WI38 (cell line): ENCODE results near the gene SHBG.

ENCODE experiments used
- H3K4me3 ChIP-seq: 2 replicates; pipeline ENCODE4 v1.5.1; 2011; ENCODE audit warnings: low read depth, mild to moderate bottlenecking, control low read depth, low read length
- CTCF ChIP-seq: IDR thresholded peaks from 2 replicates; pipeline ENCODE4 v1.5.1; 2012; ENCODE audit warnings: low read depth, mild to moderate bottlenecking, control low read depth, low read length

The SHBG gene

DNA sequence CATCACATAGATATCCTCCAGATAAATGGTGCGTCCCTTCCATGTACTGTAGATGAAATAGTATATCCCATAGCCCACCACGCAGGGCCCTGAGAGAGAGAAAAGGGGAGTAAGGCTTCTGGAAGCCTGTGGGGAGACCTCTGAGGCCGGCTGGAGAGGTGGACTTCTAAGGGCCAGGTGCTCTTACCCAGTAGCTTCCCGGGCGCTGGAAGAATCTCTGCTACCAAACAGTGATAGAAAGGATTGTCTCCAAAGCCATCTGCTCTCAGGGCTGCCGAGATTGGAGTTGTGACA, 3.0 kb upstream of the SHBG start:
- no peak for TF ChIP-seq CTCF
- H3K4me3 ChIP-seq = peak overlapping the region; percentile 86

DNA sequence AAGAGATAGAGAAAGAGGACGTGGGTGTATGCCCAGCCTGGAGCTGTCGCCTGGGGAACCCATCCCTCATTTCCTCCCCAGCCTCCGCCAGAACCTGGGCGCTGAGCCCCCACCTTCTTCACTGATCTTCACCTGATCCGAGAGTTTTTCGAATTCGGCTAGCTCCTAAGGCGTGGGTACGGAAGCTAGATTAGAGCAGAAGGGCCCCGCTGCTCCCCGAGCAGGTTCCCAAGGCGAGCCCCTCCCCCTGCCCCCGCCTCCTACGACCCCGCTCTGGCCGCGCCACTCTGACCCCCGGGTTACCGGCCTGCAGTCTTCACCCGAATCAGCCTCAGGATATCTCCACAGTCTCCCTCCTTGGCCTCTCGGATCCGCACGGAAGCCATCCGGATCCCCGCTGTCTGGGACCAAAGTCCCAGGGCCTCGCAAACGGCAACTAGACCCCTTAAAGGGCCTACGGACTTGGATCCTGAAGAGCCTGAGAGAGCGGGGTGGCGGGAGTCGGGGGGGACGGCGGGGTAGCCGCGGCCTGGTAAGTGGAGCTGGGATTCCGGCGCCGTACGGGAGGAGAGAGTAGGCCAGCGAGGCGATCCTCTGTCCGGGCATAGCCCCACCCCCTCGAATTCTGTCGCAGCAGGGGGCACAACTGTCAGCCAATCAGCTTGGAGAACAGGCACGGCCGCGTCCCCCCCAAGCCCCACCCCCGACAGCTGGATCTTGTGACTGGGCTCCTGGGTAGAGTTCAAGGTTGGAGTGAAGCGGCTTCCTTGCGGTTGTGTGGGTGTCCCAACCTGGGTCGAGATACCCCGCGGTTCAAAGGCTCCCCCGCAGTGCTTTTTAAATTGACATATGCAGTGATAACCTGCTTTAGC, 2.4 kb upstream of the SHBG start, which contains the start of gene SAT2:
Gene SAT2, minus strand, starts transcription at position 572 of the 872 bp plus-strand sequence. Its CDS starts 186 bp downstream, at position 386.
- H3K4me3 ChIP-seq = peak within 1 kb of the TSS; percentile 86
- TF ChIP-seq CTCF = no peak

- no peak for TF ChIP-seq CTCF
- no peak overlapping the region for H3K4me3 ChIP-seq
Observed at GRCh38 chr17:7631398-7632380, 1.8 kb downstream of the SHBG start.

DNA sequence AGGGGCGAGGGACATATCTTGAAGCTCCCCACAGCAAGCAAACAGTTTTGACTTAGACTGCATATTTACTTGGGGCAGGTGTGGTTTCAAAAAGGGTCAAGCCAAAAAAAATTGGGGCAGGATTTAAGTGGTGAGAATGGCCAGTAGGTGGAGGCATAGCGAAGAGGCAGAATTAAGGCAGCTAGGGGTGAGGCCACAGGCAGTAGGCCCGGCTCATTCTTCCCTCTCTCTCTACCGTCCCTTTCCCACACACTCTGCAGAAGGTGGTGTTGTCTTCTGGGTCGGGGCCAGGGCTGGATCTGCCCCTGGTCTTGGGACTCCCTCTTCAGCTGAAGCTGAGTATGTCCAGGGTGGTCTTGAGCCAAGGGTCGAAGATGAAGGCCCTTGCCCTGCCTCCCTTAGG, 2.6 kb downstream of the SHBG start:
- no peak overlapping the region for H3K4me3 ChIP-seq
- peak; percentile 59; the same call in 1 of the 2 replicates for TF ChIP-seq CTCF

GRCh38 chr17:7633093-7633492, 3.2 kb downstream of the SHBG start:
- H3K4me3 ChIP-seq = no peak overlapping the region

GRCh38 chr17:7634384-7634783, 4.4 kb downstream of the SHBG start:
- no peak overlapping the region for H3K4me3 ChIP-seq
- peak; percentile 58 for TF ChIP-seq CTCF

More at GRCh38 chr17:7633093-7633492, 3.2 kb downstream of the SHBG start:
- TF ChIP-seq CTCF = no peak

GRCh38 chr17:7636163-7636562, 6.2 kb downstream of the SHBG start:
- TF ChIP-seq CTCF = no peak
- no peak overlapping the region for H3K4me3 ChIP-seq
